HEK293 (cell line): Measurements from ENCODE around the gene SURF4.
"Not testable (repeated sequence)": the region's sequence is repeated elsewhere in the genome, so short reads cannot be mapped to it uniquely, and the experiment has no call there.

ENCODE experiments used
- CTCF ChIA-PET: fragments of 350-600 bp; formaldehyde crosslinking; extraction: SDS; loops from one replicate; lab custom pipeline; 2021; ENCODE audit warnings: antibody characterized with exemption; lab: Yijun Ruan, JAX
- POLR2A ChIA-PET: fragments of 300-600 bp; formaldehyde crosslinking; extraction: SDS; loops from one replicate; lab custom pipeline; 2020; ENCODE audit warnings: antibody characterized with exemption, inconsistent platforms; lab: Yijun Ruan, JAX
- H3K27ac ChIP-seq: fragments of 200-500 bp; sonication (Bioruptor generic); 2 replicates; pipeline ENCODE4 v1.5.1; 2014; ENCODE audit warnings: low read depth, low read length, control low read depth, inconsistent platforms; ENCODE audit errors: extremely low read depth
- H3K36me3 ChIP-seq, 2 experiments: fragments of 200-500 bp in 1 of 2; sonication (Bioruptor generic) in 1 of 2; 1 replicate in 1 of 2; 2 replicates in 1 of 2; pipeline ENCODE4 v1.5.1; 2014 to 2017; ENCODE audit warnings: inconsistent platforms in 2 of 2, low read length in 2 of 2; ENCODE audit not compliant: control insufficient read depth in 2 of 2, insufficient read depth in 1 of 2
- H3K4me1 ChIP-seq: fragments of 200-500 bp; sonication (Bioruptor generic); 2 replicates; pipeline ENCODE4 v1.5.1; 2014; ENCODE audit warnings: mild to moderate bottlenecking, low read length, inconsistent platforms; ENCODE audit not compliant: control insufficient read depth, insufficient read depth
- H3K4me3 ChIP-seq: 2 replicates; pipeline ENCODE4 v1.5.1; 2011; ENCODE audit warnings: low read depth, mild to moderate bottlenecking, control low read depth, low read length, moderate library complexity
- H3K9me3 ChIP-seq: fragments of 200-500 bp; sonication (Bioruptor generic); 2 replicates; pipeline ENCODE4 v1.5.1; 2014; ENCODE audit warnings: low read depth, low read length, inconsistent platforms; ENCODE audit not compliant: control insufficient read depth, insufficient read depth
- BCL11A ChIP-seq: fragments of 450-650 bp; formaldehyde crosslinking; IDR thresholded peaks from 2 replicates; pipeline ENCODE4 v1.5.1; 2016; ENCODE audit warnings: low read depth, missing biosample characterization, missing genetic modification characterization
- KLF16 ChIP-seq: fragments of 450-650 bp; formaldehyde crosslinking; IDR thresholded peaks from 2 replicates; pipeline ENCODE4 v1.5.1; 2017; ENCODE audit warnings: missing biosample characterization, missing genetic modification characterization
- ZEB2 ChIP-seq: fragments of 450-650 bp; formaldehyde crosslinking; IDR thresholded peaks from 2 replicates; pipeline ENCODE4 v1.5.1; 2016; ENCODE audit warnings: missing biosample characterization, missing genetic modification characterization
- ZFP3 ChIP-seq: fragments of 450-650 bp; formaldehyde crosslinking; IDR thresholded peaks from 2 replicates; pipeline ENCODE4 v1.5.1; 2016; ENCODE audit warnings: low read depth, missing biosample characterization, missing genetic modification characterization
- ZNF132 ChIP-seq: fragments of 450-650 bp; formaldehyde crosslinking; IDR thresholded peaks from 2 replicates; pipeline ENCODE4 v1.5.1; 2017; ENCODE audit warnings: missing biosample characterization, missing genetic modification characterization, borderline replicate concordance
- ZNF146 ChIP-seq: fragments of 450-650 bp; formaldehyde crosslinking; IDR thresholded peaks from 2 replicates; pipeline ENCODE4 v1.5.1; 2016; ENCODE audit warnings: missing biosample characterization, missing genetic modification characterization
- ZNF223 ChIP-seq: fragments of 450-650 bp; formaldehyde crosslinking; IDR thresholded peaks from 2 replicates; pipeline ENCODE4 v1.5.1; 2016; ENCODE audit warnings: missing biosample characterization, missing genetic modification characterization
- ZNF423 ChIP-seq: fragments of 450-650 bp; formaldehyde crosslinking; IDR thresholded peaks from 2 replicates; pipeline ENCODE4 v1.5.1; 2016; ENCODE audit warnings: missing biosample characterization, missing genetic modification characterization
- ZNF521 ChIP-seq: fragments of 450-650 bp; formaldehyde crosslinking; IDR thresholded peaks from 2 replicates; pipeline ENCODE4 v1.5.1; 2017; ENCODE audit warnings: missing biosample characterization, mild to moderate bottlenecking, missing genetic modification characterization
- ZNF529 ChIP-seq: fragments of 450-650 bp; formaldehyde crosslinking; IDR thresholded peaks from 2 replicates; pipeline ENCODE4 v1.5.1; 2017; ENCODE audit warnings: missing genetic modification characterization, missing biosample characterization; ENCODE audit not compliant: insufficient replicate concordance
- ZNF555 ChIP-seq: fragments of 450-650 bp; formaldehyde crosslinking; conservative IDR thresholded peaks from 2 replicates; pipeline ENCODE4 v1.5.1; 2017; ENCODE audit warnings: missing biosample characterization, mild to moderate bottlenecking, missing genetic modification characterization, inconsistent platforms
- ZNF658 ChIP-seq: fragments of 450-650 bp; formaldehyde crosslinking; IDR thresholded peaks from 2 replicates; pipeline ENCODE4; 2016; ENCODE audit warnings: missing biosample characterization, missing genetic modification characterization
- ZNF677 ChIP-seq: fragments of 450-650 bp; IDR thresholded peaks from 2 replicates; pipeline ENCODE4 v1.5.0; 2018; ENCODE audit warnings: missing biosample characterization, mild to moderate bottlenecking, missing genetic modification characterization, moderate library complexity
- ZNF76 ChIP-seq: fragments of 450-650 bp; formaldehyde crosslinking; IDR thresholded peaks from 2 replicates; pipeline ENCODE4; 2016; ENCODE audit warnings: low read depth, missing biosample characterization, missing genetic modification characterization, borderline replicate concordance
- ZNF837 ChIP-seq: fragments of 450-650 bp; formaldehyde crosslinking; IDR thresholded peaks from 2 replicates; pipeline ENCODE4 v1.5.1; 2016; ENCODE audit warnings: missing biosample characterization, missing genetic modification characterization
- ZSCAN16 ChIP-seq: fragments of 450-650 bp; formaldehyde crosslinking; IDR thresholded peaks from 2 replicates; pipeline ENCODE4 v1.5.1; 2016; ENCODE audit warnings: missing biosample characterization, missing genetic modification characterization
- TF ChIP-seq, protein P1 (sequence below): fragments of 450-650 bp; formaldehyde crosslinking; IDR thresholded peaks from 2 replicates; pipeline ENCODE4 v1.5.1; 2017; ENCODE audit warnings: missing biosample characterization, mild to moderate bottlenecking, missing genetic modification characterization, moderate library complexity
- TF ChIP-seq, protein P2 (sequence below): fragments of 450-650 bp; formaldehyde crosslinking; IDR thresholded peaks from 2 replicates; pipeline ENCODE4 v1.5.1; 2016; ENCODE audit warnings: missing biosample characterization, missing genetic modification characterization
- TF ChIP-seq, protein P3 (sequence below): fragments of 450-650 bp; formaldehyde crosslinking; optimal IDR thresholded peaks from 2 replicates; pipeline ENCODE3; 2016; ENCODE audit warnings: missing biosample characterization, mild to moderate bottlenecking, missing genetic modification characterization
- TF ChIP-seq, protein P4 (sequence below): fragments of 450-650 bp; formaldehyde crosslinking; IDR thresholded peaks from 2 replicates; pipeline ENCODE4 v1.5.1; 2017; ENCODE audit warnings: missing biosample characterization, missing genetic modification characterization

SURF4 gene

DNA sequence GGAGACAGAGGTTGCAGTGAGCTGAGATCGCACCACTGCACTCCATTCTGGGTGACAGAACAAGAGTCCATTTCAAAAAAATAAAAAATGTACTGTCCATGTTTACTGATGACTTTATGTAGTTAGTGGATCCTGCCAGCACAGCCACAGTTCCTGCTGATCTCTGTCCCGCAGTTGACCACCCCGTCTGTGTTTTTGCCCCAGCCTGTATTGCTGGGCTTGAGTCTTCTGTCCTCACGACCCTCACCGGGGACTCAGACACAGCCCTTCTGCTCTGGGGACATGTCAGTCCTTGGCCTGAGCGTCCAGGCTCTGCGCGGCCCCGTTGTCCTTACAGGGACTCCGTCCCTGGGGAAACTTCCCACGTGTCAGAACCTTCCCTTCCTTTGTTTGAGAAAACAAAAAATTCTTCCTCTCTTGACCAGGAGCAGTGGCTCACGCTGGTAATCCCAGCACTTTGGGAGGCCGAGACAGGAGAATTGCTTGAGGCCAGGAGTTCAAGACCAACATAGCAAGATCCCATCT, 54.4 kb downstream of the SURF4 start:
- Histone ChIP-seq H3K27ac (no peak overlapping the region), H3K36me3 (no peaks in the 10 kb centered on the region), H3K4me1 (no peaks in the 10 kb centered on the region), H3K4me3 (no peak overlapping the region), H3K9me3 (no peaks in the 10 kb centered on the region)
- no peak for TF ChIP-seq ZNF529 (tag by site-specific recombination)
- no peak for TF ChIP-seq ZNF132 (tag by site-specific recombination)
- no peak for TF ChIP-seq ZNF521 (tag by site-specific recombination)
- TF ChIP-seq, protein P1, sequence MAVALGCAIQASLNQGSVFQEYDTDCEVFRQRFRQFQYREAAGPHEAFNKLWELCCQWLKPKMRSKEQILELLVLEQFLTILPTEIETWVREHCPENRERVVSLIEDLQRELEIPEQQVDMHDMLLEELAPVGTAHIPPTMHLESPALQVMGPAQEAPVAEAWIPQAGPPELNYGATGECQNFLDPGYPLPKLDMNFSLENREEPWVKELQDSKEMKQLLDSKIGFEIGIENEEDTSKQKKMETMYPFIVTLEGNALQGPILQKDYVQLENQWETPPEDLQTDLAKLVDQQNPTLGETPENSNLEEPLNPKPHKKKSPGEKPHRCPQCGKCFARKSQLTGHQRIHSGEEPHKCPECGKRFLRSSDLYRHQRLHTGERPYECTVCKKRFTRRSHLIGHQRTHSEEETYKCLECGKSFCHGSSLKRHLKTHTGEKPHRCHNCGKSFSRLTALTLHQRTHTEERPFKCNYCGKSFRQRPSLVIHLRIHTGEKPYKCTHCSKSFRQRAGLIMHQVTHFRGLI (tag by site-specific recombination): no peak
- TF ChIP-seq, protein P2, sequence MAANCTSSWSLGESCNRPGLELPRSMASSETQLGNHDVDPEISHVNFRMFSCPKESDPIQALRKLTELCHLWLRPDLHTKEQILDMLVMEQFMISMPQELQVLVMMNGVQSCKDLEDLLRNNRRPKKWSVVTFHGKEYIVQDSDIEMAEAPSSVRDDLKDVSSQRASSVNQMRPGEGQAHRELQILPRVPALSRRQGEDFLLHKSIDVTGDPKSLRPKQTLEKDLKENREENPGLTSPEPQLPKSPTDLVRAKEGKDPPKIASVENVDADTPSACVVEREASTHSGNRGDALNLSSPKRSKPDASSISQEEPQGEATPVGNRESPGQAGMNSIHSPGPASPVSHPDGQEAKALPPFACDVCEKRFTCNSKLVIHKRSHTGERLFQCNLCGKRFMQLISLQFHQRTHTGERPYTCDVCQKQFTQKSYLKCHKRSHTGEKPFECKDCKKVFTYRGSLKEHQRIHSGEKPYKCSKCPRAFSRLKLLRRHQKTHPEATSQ (tag by site-specific recombination): no peak
- no peak for TF ChIP-seq ZNF658 (tag by site-specific recombination)
- no peak for TF ChIP-seq ZFP3 (tag by site-specific recombination)
- TF ChIP-seq ZNF837 (tag by site-specific recombination): no peak
- TF ChIP-seq, protein P3, sequence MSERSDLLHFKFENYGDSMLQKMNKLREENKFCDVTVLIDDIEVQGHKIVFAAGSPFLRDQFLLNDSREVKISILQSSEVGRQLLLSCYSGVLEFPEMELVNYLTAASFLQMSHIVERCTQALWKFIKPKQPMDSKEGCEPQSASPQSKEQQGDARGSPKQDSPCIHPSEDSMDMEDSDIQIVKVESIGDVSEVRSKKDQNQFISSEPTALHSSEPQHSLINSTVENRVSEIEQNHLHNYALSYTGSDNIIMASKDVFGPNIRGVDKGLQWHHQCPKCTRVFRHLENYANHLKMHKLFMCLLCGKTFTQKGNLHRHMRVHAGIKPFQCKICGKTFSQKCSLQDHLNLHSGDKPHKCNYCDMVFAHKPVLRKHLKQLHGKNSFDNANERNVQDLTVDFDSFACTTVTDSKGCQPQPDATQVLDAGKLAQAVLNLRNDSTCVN: no peak
- no peak for TF ChIP-seq ZNF76
- ChIA-PET POLR2A (interaction anchor here (1.0 kb wide), 1 partner anchor 26 kb away, joined by 3 read pairs; the partner anchor contains the start of gene MED22), CTCF (interaction anchor here (1.2 to 1.5 kb wide), 2 partner anchors 9 to 133 kb away, joined by 3 to 4 read pairs; no protein-coding TSS in a partner anchor)

DNA sequence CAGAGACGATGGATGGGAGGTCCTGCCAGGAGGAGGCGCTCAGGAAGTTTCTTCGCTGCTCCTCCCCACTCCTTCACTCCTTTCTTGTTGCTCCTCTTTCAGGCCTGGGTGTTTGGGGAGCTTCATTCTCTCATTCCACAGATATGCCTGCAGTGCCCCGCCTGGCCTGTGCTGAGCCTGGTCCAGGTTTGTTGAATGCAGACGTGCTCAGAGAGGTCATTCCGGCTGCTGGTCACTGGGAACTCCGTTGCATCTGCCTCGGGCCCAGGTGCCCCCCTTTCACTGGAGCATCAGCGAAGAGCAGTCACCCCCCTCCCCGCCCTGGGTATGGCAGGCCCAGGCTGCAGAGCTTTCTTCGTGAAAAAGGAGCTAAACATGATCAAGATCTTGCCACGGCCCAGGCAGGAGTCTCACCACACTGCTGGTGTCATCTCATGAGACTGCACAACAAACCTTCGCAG, 55.4 kb downstream of the SURF4 start:
- POLR2A ChIA-PET: interaction anchor here (1.0 kb wide), 1 partner anchor 27 kb away, joined by 3 read pairs; the partner anchor contains the start of gene MED22
- CTCF ChIA-PET: interaction anchor here (0.6 to 1.5 kb wide), 6 partner anchors 10 to 177 kb away, joined by 3 to 7 read pairs (median 3); no protein-coding TSS in a partner anchor

DNA sequence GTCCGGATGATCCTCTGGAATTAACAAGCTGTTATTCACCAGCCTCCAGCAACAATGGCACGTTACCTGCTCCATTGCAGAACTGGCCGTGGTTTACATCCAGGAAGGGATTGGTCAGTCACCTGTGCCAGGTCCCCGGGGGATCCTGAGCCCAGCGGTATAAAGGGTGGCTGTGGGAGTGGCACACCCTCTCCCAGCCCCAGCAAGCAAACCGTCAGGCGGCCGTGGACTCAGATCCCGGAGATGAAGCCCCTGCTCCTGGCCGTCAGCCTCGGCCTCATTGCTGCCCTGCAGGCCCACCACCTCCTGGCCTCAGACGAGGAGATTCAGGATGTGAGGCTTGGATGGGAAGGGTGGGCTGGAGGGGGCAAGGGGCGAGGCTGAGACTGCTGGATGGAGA, 58.3 kb downstream of the SURF4 start:
- H3K9me3 ChIP-seq, H3K4me3 ChIP-seq, H3K36me3 ChIP-seq, H3K27ac ChIP-seq, POLR2A ChIA-PET, H3K4me1 ChIP-seq: not testable (repeated sequence)
- CTCF ChIA-PET: interaction anchor here (0.6 kb wide), 1 partner anchor 397 kb away, joined by 3 read pairs; no protein-coding TSS in a partner anchor

More for the DNA sequence above, 55.4 kb downstream of the SURF4 start:
- TF ChIP-seq ZEB2 (tag by site-specific recombination) (no peak), ZNF223 (tag by site-specific recombination) (no peak), BCL11A (no peak), KLF16 (tag by site-specific recombination) (no peak), ZNF146 (tag by site-specific recombination) (no peak), ZNF555 (tag by site-specific recombination) (no peak), ZFP3 (tag by site-specific recombination) (no peak), ZNF677 (tag by site-specific recombination) (no peak), ZSCAN16 (tag by site-specific recombination) (no peak), ZNF423 (no peak)
- TF ChIP-seq, protein P4, sequence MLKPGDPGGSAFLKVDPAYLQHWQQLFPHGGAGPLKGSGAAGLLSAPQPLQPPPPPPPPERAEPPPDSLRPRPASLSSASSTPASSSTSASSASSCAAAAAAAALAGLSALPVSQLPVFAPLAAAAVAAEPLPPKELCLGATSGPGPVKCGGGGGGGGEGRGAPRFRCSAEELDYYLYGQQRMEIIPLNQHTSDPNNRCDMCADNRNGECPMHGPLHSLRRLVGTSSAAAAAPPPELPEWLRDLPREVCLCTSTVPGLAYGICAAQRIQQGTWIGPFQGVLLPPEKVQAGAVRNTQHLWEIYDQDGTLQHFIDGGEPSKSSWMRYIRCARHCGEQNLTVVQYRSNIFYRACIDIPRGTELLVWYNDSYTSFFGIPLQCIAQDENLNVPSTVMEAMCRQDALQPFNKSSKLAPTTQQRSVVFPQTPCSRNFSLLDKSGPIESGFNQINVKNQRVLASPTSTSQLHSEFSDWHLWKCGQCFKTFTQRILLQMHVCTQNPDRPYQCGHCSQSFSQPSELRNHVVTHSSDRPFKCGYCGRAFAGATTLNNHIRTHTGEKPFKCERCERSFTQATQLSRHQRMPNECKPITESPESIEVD: no peak
- TF ChIP-seq, protein P3: no peak
- TF ChIP-seq, all 188 proteins: peak for 0
- no peaks in the 10 kb centered on the region for H3K9me3 ChIP-seq
- no peaks in the 10 kb centered on the region for H3K36me3 ChIP-seq
- no peak overlapping the region for H3K27ac ChIP-seq
- no peaks in the 10 kb centered on the region for H3K4me1 ChIP-seq
- H3K4me3 ChIP-seq: no peak overlapping the region
